GM21825 (cell line): ENCODE results near the gene RPP38.

Experiments
- ATAC-seq: cut with Tn5 transposase; IDR thresholded peaks from one replicate; pipeline ENCODE4 v1.9.1; 2021; ENCODE audit warnings: mild to moderate bottlenecking, moderate library complexity; ENCODE audit not compliant: unreplicated experiment

Gene RPP38

DNA sequence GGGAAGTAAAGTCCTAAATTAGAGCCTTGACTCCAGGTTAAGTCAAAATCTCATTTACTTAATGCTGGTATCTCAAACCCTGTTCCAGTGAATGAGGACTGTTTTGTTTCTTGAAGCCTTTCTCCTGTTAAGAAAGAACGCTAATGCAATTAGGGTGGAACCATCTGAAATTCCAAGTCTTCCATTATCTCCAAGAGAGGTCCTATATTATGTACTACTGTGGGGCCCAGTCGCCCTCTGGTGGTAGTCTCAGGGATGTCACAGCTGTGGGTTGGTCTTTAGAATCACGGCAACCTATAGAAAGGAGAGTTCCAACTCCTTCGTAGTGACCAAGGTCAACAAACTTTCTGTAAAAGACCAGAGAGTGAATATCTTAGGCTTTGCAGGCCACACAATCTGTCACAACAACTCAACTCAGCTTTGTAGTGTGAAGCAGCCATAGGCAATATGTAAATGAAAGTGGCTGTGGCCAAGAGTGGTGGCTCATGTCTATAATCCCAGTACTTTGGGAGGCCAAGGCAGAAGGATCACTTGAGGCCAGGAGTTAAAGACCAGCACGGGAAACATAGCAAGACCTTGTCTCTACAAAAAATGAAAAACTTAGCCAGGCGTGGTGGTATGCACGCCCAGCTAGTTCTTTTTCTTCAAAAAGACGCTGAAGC, 9.3 kb downstream of the RPP38 start:
- peak; percentile 76 for ATAC-seq

DNA sequence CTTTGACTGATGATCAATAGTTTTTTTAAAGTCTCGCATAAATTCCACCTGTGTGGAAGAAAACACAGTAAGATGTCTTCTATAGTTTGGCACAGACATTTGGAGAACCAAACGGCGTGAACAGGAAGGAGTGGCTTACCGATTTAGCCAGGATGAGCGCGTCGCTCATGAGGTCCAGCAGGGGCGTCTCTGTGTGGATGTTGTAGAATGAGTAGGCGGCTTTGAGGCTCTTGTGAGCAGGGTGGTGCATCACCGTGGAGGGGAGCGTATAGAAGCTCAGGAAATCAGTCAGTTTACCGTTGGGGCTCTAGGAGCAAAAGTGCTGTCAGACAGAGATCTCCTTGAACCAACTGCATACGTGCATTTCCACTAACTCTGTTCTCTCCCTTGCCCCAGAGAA, 15.5 kb downstream of the RPP38 start:
- ATAC-seq: no peak

DNA sequence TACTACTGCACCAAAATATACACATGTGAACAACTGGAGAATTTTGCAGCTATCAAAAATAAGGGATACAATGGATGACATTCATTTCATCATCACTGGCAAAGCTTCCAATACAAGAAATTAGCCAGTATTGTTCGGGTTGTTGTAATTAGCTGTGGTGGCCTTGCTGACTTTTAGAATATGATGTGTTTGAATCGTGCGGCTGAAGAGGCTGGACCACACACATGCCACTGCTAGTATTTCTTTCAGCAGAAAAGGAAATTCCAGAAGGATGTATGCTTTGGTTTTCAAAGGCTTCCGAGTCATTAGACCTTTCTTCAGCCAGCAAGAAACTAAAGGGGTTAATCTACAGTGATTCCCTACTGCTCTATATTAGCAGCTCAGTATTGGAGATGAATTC, 16.6 kb downstream of the RPP38 start:
- no peak for ATAC-seq

DNA sequence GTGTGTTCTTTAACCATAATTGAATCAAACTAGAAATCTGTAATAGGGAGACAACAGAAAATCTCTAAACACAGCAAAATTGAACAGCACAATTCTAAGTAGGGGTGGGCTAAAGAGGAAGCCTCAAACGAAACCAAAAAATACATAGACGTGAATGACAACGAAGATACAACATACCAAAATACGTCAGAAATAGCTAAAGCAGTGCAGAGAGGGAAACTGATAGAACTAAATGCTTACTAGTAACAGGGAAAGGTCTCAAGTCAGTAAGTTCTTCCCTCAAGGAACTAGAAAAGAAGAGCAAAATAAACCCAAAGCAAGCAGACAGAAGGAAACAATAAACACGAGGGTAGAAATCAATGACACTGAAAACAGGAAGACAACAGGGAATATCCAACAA, 19.1 kb downstream of the RPP38 start:
- ATAC-seq: no peak

DNA sequence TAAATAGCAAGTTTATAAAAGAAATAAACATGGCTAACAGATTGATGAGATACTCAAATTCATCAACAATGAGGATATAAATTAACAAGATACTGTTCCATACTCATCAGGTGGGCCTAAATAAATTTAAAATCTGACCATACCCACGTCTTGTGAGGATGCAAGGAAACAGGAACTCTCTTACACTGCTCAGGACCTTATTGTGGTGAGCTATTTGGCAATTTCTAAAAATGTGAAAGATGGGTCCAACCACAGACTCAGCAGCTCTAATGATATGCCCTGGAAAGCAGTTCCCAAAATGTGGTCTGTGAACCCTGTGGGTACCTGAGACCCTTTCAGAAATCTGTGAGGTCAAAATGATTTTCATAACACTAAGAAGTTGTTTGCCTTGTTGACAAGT, 21.5 kb downstream of the RPP38 start:
- ATAC-seq: no peak

DNA sequence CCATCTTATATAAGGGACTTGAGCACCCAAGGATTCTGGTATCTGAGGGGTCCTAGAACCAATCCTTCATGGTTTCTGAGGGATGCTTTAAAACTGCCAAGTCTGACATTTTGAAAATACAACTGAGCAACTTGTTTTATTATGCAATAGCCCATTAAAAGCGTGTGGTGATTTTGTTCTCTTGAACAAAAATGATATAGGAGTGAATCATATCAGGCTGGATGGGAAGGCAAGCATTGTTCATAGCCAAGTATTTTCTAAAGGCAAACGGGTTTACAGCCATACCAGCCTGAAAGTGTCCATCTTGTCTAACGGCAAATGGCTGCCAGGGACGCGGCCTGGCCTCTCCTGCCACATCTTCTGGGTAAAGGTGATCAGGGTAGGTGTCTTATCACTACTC, 23.4 kb downstream of the RPP38 start:
- ATAC-seq: no peak

DNA sequence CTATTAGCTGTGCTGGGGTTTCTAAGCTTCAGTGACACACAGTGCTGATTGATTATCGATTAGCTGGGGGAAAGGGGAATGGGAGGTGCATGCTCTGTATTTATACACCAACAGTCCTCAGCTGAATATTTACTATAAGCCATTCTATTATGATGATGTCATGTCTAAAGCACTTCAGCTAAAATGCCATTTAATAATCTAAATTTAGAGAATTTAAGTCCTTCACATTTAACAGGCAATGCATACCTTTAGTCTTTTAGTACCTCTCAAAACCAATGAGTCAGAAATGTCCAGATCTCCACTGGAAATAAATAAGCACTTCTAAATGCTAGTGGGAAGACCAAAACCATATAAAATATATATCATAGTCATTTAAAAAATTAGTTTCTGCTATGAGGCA, 24.6 kb downstream of the RPP38 start:
- ATAC-seq: no peak

DNA sequence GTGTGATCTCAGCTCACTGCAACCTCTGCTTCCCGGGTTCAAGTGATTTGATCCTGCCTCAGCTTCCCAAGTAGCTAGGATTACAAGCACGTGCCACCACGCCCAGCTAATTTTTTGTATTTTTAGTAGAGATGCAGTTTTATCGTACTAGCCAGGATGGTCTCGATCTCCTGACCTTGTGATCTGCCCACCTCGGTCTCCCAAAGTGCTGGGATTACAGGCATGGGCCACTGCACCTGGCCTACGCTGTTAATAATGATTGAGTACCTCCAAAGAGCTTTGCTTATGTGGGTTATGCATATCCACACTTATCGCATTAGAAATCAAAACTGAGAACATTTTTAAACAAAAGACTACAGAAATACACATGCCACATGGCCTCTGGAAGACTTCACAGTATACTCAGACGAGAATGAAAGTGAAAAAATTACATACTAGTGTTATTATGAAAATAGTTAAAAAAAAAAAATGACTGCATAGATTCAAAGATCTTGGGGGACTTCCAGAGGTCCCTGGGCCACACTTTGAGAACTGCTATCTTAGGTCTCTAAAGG, 25.4 kb downstream of the RPP38 start:
- peak; percentile 93 for ATAC-seq

DNA sequence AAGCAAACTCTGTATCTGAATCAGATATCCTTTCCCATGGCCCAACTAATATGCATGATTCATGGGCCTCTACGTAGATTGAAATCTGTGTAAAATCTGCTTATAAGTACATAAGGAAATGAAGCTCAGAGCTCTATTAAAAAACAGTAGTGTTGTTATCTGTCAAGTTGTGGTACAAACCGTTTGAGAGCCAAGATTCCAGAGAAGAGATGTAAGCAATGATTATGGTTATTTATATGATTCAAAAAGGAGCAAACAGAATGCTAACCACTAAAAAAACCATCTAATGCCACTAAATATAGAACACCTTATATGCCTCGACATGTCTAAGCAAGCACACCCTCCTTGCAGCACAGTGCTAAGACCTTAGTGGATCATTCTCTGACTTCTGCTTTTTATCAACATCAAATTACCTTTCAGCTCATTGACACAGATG, 26.6 kb downstream of the RPP38 start:
- ATAC-seq: no peak

DNA sequence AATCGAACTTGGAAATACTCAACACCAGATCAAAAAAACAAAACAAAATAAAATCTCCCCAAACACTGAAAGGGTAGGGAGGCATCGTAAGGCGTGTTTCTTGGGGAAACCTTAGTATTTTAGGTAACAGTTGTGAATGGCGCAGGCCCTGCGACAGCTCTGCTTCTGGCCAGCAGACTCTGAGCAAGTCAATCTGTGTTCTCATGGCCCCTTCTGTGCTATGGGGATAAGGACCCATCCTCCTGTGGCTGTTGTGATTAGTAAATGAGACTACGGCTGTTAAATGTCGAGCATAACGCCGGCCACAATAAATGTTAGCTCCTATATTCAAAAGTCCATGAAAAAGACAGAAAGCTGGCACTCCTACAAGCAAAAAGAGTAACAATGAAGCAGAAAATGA, 27.0 kb downstream of the RPP38 start:
- no peak for ATAC-seq

DNA sequence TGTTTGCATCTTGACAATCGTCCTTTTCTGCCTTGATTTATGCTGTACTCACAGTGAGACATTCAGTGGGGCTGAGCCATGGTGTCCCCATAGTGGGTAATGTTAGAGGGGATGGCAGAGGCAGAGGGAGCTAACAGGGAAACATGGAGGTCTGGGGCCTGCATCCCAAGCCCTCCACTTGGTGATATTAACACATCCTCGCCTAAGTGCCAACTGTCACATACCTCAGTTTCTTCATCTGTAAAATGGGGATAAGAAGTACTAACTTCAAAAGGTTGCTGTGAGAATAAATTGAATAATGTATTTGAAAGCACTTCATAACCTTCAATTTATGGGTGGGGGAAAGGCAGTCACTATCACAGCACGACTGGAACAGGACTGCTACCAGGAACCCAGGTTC, 27.8 kb downstream of the RPP38 start:
- no peak for ATAC-seq

DNA sequence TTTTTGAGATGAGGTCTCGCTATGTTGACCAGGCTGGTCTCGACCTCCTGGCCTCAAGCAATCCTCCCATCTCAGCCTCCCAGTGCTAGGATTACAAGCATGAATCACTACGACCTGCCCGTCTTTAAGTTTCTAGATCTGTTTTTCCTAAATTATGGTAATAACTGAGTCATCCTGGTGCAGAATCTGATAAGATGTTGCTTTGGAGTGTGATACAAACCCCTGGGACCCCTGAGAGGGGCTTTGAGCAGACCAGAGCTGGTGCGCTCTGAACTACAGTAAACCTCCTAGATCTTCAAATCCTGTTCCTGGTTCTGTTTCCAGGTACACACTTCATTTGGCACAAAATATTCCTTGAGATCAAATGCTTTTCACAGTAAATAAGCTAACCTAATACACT, 34.2 kb downstream of the RPP38 start:
- no peak for ATAC-seq

DNA sequence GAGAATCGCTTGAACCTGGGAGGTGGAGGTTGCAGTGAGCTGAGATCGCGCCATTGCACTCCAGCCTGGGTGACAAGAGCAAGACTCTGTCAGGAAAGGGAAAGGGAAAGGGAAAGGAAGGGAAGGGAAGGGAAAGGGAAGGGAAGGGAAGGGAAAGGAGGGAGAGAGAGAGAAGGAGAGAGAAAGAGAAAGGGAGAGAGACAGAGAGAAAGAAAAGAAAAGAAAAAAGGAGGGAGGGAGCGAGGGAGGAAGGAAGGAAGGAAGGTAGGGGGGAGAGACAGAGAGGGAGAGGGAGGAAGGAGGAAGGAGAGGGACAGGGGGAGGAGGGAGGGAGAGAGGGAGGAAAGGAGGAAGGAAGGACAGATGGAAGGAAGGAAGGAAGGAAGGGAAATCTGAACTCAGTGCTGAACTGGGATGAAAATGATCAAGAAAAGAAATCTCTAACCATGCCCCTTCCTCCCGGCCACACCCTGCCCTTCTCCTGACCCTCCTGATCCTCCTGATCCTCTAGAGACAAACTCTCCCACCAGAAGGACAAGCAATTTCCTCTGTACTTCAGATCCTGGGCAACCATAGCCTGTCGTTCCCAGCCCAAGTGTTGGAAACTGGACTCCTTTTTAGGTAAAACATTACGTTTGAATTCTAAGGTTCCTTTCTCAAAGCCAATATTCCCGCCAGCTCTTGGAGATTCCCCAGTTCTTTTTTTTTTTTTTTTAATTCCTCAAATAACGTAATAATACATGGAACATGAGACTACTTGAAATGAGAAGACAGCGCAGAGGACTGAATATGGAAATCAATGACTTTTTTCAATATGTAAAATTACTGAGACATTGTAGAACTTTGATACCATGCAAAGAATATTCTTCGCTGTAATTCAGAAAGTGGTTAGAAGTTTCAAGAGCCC, 39.2 kb downstream of the RPP38 start:
- ATAC-seq: no peak

DNA sequence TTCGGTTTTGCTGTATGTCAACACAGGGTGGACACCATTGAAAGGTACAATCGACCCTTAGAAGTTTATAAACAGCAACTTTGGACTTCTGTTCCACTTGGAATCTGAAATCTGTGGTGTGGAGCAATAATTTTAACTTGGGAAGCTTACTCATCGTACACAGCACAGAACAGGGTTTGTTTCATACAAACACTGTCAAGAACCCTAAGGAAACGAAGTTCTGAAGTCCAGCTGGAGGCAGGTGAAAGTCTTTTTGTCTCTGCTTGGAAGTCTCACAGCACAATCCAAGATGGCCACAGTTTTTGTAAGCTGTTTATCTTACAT, 39.8 kb downstream of the RPP38 start:
- ATAC-seq: no peak

DNA sequence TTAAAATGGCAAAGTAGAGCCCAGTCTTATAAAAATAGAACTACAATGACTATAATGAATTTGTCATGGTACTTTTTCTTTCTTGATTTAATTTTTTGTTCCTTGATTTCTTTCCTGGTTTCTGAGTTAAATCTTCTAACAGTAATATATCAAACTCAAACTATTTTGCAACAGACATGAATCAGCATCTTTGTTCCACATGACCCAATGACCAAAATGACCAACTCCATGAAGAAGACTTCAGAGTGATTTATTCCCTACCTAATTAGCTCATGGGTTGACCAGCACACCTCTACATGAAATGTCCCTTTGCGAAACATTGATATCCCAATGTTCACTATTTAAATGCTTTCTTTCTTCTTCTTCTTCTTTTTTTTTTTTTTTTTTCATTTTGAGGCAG, 40.5 kb downstream of the RPP38 start:
- ATAC-seq: no peak

DNA sequence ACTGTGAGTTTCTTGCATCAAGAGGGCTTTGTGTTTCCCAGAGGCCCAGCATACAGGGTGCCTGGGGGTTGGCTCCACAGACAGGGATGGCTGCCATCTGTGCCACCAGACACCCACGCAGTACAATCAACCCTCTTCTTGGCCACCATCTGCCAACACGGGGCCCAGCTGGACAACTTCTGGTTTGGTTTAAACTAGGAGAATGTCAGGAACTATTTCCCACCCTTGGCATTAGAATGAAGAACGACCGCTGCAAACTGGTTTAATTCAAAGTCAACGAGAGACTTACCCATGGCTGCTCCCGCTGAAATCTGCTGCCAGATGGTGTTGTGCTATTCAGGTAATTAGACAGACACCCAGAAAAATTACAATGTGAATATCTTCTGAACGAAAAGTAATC, 43.5 kb downstream of the RPP38 start:
- no peak for ATAC-seq

DNA sequence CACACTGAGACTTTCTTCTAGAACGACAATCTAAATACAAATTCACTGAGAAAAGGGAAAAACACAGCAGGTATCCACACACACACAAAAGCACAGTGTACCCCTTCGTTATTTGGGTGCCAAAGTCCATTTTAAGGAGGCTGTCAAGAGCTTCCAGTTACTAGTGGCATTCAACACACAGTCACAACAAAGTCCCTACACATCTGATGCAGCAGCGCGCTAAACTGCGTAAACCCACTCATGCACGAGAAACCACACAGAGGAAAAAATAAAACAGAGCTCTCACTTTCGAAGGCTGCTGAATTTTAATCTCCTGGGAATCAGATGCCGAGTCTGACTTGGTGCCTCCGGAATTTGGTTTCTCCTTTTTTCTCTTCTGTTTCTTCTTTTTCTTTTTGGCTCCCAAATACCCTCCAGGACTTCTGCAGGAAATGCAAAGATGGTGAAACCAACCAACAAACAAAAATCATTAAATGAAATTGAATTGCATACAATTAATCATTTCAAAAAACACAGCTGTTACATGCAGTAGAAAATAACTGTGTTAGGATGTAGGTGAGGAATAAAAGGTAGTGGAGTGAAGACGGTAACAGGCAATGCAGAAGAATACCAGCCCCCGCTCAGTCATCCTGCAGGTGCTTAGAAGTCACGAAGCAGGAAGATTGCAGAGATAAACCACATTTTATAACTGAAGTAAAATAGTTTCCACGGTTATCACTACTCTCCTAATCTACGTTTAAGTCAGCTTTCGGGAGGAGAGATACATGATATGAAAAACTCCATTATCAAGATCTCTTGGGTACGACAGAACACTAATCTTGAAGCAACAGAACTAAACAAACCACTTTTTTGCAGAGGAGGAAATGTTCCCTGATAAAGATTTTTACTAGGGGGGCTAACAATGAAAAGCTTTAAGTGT, 44.2 kb downstream of the RPP38 start:
- ATAC-seq: peak; percentile 88

DNA sequence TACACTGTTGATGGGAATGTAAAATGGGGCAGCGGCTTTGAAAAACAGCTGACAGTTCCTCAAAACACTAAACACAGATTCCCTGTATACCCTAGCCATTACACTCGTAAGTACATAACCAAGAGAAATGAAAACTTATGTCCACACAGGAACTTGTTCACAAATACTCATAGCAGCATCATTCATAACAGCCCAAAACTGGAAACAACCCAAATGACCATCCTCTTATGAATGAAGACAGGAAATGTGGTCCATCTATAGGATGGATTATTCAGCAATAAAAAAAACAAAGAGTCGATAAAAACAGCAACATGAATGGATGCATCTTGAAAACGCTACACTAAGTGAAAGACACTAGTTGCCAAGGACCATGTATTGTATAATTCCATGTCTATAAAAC, 47.6 kb downstream of the RPP38 start:
- no peak for ATAC-seq

DNA sequence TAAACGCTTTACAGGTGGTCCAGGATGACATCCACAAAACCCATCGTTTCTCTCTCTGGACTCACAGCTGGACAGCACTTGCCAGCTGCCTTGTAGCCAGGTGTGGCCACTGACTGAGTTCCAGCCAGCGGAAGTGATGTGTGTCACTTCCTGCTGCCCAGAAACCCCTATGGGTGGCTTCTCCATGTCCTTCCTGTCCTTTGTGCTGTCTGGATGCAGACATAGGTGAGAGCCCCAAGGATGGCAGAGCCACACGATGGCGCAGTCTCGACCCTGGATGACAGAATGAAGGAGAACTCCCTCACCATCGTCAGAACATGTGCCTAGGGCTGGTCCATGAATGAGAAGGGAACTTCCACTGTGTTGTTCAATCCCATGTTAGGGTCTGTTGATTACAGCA, 49.2 kb downstream of the RPP38 start:
- ATAC-seq: no peak

DNA sequence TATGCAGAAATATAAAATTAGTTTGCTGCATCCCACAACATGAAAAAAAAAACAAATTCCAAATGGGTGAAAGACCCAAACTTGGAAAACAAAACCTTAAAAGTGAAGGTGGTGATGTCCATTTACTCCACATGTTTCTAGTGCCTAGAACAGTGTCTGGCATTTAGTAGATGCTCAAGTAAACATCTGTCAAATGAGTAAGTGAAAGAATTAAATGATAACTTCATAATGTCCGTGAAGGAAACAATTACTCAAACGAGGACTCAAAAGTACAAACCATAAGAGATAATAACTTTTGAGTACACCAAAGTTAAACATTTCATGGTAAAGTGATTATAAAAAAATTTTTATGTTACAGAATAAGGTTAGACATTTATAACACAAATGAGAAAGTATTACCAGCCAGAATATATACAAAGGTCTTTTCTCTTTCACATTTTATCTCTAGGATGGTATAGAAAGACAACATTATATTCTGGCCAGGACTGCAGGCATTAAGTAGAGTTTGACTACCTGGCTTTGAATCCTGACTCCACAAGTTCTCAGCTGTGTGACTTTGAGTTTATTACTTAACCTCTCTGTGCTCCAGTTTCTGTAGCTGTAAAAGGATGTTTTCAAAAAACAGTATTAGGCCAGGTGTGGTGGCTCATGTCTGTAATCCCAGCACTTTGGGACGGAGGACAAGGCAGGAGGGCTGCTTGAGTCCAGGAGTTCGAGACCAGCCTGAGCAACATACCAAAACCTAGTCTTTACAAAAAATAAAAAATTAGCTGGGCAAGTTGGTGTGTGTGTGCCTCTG, 50.6 kb downstream of the RPP38 start:
- no peak for ATAC-seq
